HepG2 (cell line): Measurements from ENCODE around the gene SIRPA.

Experiments
- HNF4G ChIP-seq, 2 experiments: sonication (generic) in 1 of 2; formaldehyde crosslinking in 1 of 2; IDR thresholded peaks; 2 replicates each; pipeline versions ENCODE4 v1.4.0 to v1.6.1; 2011 to 2020; ENCODE audit warnings: borderline replicate concordance in 2 of 2, low read depth in 2 of 2, mild to moderate bottlenecking in 2 of 2, low read length in 1 of 2, missing genetic modification reagents in 1 of 2, moderate library complexity in 1 of 2
- TCF7L2 ChIP-seq: IDR thresholded peaks from 2 replicates; pipeline ENCODE4 v1.6.1; 2011; ENCODE audit warnings: mild to moderate bottlenecking, low read depth, low read length, moderate library complexity
- ZKSCAN8 ChIP-seq: IDR thresholded peaks from 2 replicates; pipeline ENCODE4 v1.6.1; 2016; ENCODE audit warnings: borderline replicate concordance, missing genetic modification reagents, missing compliant biosample characterization
- ZNF3 ChIP-seq: IDR thresholded peaks from 2 replicates; pipeline ENCODE4 v1.7.0; 2017; ENCODE audit warnings: inconsistent platforms
- TF ChIP-seq, protein P1 (sequence below): sonication (generic); formaldehyde crosslinking; IDR thresholded peaks from 2 replicates; pipeline ENCODE4 v1.5.0; 2020; ENCODE audit warnings: mild to moderate bottlenecking, missing genetic modification reagents, moderate library complexity
- TF ChIP-seq, protein P2 (sequence below): sonication (generic); formaldehyde crosslinking; IDR thresholded peaks from 2 replicates; pipeline ENCODE4 v1.4.0; 2020; ENCODE audit warnings: missing genetic modification reagents

DNA sequence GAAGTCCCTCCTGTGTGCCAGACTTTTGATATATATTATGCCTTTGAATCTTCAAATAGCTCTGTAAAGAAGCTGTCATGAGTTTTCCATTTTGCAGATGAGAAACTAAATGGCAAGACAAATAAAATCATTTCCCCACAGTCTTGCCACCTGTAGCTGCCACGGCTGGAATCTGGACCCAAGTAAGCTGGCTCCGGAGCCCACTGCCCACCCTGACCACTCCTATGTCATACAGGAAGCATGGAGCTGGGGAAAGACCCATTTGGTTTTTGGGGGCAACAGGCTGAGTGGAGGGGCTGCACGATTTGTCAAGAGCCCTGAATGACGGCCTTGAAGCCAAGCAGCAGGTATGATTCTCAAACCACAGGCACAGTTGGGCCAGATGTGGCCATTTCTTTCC lies 10.0 kb upstream of the SIRPA start:
- TF ChIP-seq HNF4G (IDR thresholded peaks at IDR 0.05; ENCODE audit: borderline replicate concordance, low read depth, low read length) (no peak), HNF4G (CRISPR knock-in tag; IDR thresholded peaks at IDR 0.05; ENCODE audit: borderline replicate concordance, low read depth) (no peak), ZNF3 (CRISPR knock-in tag) (no peak), ZKSCAN8 (CRISPR knock-in tag) (no peak), TCF7L2 (no peak)
- TF ChIP-seq, protein P1, sequence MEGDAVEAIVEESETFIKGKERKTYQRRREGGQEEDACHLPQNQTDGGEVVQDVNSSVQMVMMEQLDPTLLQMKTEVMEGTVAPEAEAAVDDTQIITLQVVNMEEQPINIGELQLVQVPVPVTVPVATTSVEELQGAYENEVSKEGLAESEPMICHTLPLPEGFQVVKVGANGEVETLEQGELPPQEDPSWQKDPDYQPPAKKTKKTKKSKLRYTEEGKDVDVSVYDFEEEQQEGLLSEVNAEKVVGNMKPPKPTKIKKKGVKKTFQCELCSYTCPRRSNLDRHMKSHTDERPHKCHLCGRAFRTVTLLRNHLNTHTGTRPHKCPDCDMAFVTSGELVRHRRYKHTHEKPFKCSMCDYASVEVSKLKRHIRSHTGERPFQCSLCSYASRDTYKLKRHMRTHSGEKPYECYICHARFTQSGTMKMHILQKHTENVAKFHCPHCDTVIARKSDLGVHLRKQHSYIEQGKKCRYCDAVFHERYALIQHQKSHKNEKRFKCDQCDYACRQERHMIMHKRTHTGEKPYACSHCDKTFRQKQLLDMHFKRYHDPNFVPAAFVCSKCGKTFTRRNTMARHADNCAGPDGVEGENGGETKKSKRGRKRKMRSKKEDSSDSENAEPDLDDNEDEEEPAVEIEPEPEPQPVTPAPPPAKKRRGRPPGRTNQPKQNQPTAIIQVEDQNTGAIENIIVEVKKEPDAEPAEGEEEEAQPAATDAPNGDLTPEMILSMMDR (CRISPR knock-in tag) = no peak
- TF ChIP-seq, protein P2, sequence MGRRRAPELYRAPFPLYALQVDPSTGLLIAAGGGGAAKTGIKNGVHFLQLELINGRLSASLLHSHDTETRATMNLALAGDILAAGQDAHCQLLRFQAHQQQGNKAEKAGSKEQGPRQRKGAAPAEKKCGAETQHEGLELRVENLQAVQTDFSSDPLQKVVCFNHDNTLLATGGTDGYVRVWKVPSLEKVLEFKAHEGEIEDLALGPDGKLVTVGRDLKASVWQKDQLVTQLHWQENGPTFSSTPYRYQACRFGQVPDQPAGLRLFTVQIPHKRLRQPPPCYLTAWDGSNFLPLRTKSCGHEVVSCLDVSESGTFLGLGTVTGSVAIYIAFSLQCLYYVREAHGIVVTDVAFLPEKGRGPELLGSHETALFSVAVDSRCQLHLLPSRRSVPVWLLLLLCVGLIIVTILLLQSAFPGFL (CRISPR knock-in tag) = no peak
